Activated T-helper 1 cell treated with anti-CD3 and anti-CD28 coated beads, Interleukin-12 subunit alpha, Interleukin-12 subunit beta, Interleukin-2, Interleukin-4 antibody, amounts not matched to agents 30 ng/mL and 10 ng/mL and 1 ng/mL, durations not matched to agents 14 hours and 24 hours and 36 hours (primary cell): ENCODE data around the gene SPOCK1. TPM values are rescaled to one million over a fixed set of nuclear protein-coding genes. Genes with fewer than 3 reads are reported as not detected.

Experiments used
- DNase-seq: peaks from one replicate; pipeline ENCODE4 v3.0.0; 2021; ENCODE audit warnings: low spot score
- H3K27ac Mint-ChIP-seq: one replicate; pipeline ENCODE4 v1.8.0; 2021; ENCODE audit warnings: mild to moderate bottlenecking, mixed read lengths
- H3K27me3 Mint-ChIP-seq: one replicate; pipeline ENCODE4 v1.8.0; 2022; ENCODE audit warnings: mild to moderate bottlenecking, moderate library complexity, mixed read lengths; ENCODE audit not compliant: insufficient read depth
- H3K36me3 Mint-ChIP-seq: one replicate; pipeline ENCODE4 v1.8.0; 2021; ENCODE audit warnings: low read depth, mixed read lengths
- H3K4me1 Mint-ChIP-seq: one replicate; pipeline ENCODE4 v1.8.0; 2021; ENCODE audit warnings: low read depth, mixed read lengths
- H3K4me3 Mint-ChIP-seq: one replicate; pipeline ENCODE4 v1.8.0; 2021; ENCODE audit warnings: mild to moderate bottlenecking, moderate library complexity, mixed read lengths
- H3K9me3 Mint-ChIP-seq: one replicate; pipeline ENCODE4 v1.8.0; 2021; ENCODE audit warnings: mixed read lengths
- intact Hi-C: fragments of 100-400 bp; cut with micrococcal nuclease; formaldehyde crosslinking; loops from one replicate; pipeline ENCODE4 v1.15.1; 2024
- total RNA-seq: library from RNA; stranded (reverse); gene quantifications from 2 replicates; pipeline ENCODE4 v1.2.3, GENCODE V29; 2022

Gene SPOCK1
- total RNA-seq, 1 donor from 2014 or later, result not detected

GRCh38 chr5:137215261-137215660, 283.9 kb downstream of the SPOCK1 start:
- Mint-ChIP-seq H3K4me1 (no peaks in the 10 kb centered on the region), H3K27ac (no peak overlapping the region), H3K9me3 (no peaks in the 10 kb centered on the region), H3K4me3 (no peak overlapping the region), H3K36me3 (no peaks in the 10 kb centered on the region), H3K27me3 (peaks cover 5% of the 10 kb centered on the region)
- DNase-seq, result no peak
- intact Hi-C loops, result no loop called here

DNA sequence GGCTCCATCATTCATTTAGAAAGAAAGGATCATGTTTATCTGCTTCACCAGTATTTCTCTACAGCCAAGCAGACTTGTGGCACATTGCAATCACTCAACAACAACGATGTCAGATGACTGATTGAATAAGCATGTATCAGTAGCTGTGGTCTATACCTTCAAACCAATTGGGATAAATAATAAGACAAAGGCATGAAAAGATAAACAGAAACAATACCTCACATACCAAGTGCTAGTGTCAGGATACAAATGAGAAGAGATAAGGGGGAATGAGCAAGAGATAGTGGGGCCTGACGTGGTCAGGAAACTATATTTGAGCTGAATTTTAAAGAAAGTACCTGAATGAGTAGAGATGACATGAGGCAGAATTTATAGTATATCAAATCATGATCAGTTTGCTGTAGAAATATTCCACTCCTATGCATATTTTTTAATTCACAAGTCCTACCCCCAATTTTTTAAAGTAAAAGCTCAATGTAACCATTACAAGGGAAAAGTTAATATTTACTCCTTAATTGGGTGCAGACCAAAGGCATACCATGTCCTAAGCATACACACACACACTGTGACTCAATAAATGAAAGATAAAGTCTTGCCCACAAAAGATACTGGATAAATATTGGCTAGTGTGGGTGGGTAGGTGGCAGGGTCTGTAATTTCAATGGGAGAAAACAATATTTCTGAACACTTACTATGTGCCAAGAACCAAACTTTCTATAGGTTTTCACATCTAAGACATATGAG, 284.5 kb downstream of the SPOCK1 start:
- intact Hi-C loops, result no loop called here
- H3K27ac Mint-ChIP-seq, result no peak overlapping the region
- H3K4me3 Mint-ChIP-seq, result no peak overlapping the region
- H3K4me1 Mint-ChIP-seq, result no peaks in the 10 kb centered on the region
- no peak for DNase-seq
- no peaks in the 10 kb centered on the region for H3K36me3 Mint-ChIP-seq
- peaks cover 5% of the 10 kb centered on the region for H3K27me3 Mint-ChIP-seq
- H3K9me3 Mint-ChIP-seq, result no peaks in the 10 kb centered on the region

DNA sequence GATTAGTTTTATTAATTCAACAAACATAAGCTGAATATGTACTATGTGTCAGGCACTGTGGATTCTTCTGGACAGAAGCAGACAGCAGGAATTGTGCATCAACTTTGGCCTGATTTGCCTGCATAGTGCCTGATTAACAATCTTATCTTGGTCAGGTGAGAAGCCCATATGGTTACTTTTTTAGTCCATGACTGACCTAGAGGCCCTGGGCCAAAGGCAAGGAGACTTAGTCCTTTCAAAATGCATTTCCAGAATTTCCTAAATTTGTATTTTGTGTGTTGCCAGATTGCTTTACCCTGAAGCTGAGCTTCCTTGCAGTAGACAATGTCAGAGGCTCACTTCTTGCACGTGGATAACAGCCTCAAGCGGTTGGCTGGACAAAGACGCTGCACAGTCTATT, 286.7 kb downstream of the SPOCK1 start:
- no peak overlapping the region for H3K4me3 Mint-ChIP-seq
- no peak overlapping the region for H3K27ac Mint-ChIP-seq
- no peaks in the 10 kb centered on the region for H3K4me1 Mint-ChIP-seq
- H3K9me3 Mint-ChIP-seq, result no peaks in the 10 kb centered on the region
- intact Hi-C loops, result no loop called here
- DNase-seq, result no peak
- H3K27me3 Mint-ChIP-seq, result peaks cover 5% of the 10 kb centered on the region
- no peaks in the 10 kb centered on the region for H3K36me3 Mint-ChIP-seq

DNA sequence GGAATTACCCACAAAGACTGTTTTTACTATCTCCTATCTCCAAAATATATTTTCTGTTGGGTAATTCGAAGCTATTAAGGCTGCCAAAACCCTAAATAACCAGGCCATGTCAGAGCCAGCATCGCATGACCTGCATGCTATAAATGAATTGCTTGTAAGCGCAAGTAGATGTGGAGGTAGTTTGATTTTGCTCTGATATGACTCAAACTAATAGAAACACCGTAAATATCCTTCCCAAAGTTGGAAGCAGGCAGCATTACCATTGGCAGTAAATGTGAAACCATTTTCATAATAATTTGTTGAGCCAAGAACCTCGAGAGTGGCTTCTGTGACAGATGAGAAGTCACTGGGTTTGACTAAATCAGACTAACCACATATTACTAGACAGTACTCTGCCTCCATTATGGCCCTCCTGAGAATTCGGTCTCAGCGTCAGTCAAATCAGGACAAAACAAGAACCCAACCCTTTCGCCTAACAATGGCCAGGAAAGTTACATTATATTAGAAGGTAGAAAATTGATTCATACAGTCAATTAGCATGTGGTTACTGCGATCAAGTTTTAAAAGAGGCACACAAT, 289.8 kb downstream of the SPOCK1 start:
- peaks cover 5% of the 10 kb centered on the region for H3K9me3 Mint-ChIP-seq
- intact Hi-C loops, result no loop called here
- DNase-seq, result no peak
- no peak overlapping the region for H3K4me3 Mint-ChIP-seq
- H3K27ac Mint-ChIP-seq, result no peak overlapping the region
- H3K36me3 Mint-ChIP-seq, result no peaks in the 10 kb centered on the region
- no peaks in the 10 kb centered on the region for H3K27me3 Mint-ChIP-seq
- no peaks in the 10 kb centered on the region for H3K4me1 Mint-ChIP-seq

DNA sequence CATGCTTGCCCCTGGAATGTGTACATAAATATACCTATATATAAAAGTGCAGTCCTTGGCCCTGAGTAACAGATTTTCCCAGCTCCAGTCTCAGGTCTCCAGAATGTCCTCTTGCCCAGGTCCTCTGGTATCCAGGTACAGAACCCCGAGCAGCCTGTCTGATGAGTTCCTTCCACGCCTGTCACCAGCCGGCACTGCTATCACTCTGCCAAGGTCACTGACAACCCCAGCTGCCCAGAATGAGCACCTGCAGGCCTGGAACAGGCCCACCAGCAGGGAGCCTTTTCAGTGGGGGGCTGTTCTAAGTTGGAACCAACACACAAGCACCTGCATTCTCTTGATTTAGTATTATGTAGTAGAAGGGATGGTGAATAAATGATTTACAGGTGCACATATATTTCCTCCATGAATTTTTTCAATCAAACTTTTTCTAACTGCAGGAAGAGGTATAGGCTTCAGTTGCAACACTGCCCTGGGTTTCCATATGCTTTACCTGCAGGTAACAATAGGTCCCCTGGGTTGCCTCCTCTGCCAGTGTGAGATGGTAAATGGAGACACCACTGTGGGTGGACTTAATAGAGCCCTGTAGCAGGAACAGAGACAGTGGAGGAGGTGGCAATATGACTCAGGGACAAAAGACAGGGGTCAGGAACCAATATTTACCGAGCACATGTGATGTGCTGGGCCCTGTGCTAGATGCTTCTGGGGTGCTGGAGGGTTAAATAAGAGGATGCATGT, 291.9 kb downstream of the SPOCK1 start:
- peaks cover 5% of the 10 kb centered on the region for H3K9me3 Mint-ChIP-seq
- intact Hi-C loops, result no loop called here
- no peaks in the 10 kb centered on the region for H3K27me3 Mint-ChIP-seq
- DNase-seq, result no peak
- H3K27ac Mint-ChIP-seq, result no peak overlapping the region
- H3K36me3 Mint-ChIP-seq, result no peaks in the 10 kb centered on the region
- H3K4me3 Mint-ChIP-seq, result no peak overlapping the region
- no peaks in the 10 kb centered on the region for H3K4me1 Mint-ChIP-seq

DNA sequence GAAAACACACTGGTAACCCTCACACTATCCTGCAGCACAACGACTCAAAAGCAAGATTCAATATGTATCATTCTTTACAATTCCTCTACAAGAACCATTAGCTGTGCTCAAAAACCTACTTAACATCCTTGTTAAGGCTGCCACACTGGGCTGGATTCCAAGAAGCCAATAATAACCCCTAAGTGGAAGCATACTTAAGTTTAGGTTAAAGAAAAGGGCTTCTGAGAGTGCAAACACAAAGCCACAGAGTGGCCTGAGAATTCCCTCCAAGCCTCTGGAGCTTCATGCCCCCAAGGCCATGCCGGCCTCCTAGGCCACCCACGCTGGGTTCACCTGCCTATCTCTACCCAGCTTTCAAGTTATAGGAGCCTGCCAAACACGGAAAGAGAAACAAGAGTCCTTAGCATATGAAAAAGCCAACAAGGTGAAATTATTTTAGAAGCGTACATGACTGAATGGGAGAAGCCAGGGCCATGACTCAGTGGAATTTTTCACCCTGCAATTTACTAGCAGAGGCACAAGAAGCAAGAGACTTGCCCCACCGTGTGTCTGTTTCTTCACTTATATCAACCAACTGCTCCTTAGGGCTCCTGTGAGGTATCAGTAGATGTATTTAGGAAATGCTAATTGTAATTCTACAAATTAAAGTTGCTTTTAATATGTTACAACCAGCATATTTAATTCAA, 293.0 kb downstream of the SPOCK1 start:
- no peak for DNase-seq
- H3K27ac Mint-ChIP-seq, result no peak overlapping the region
- H3K4me1 Mint-ChIP-seq, result no peaks in the 10 kb centered on the region
- no peaks in the 10 kb centered on the region for H3K36me3 Mint-ChIP-seq
- H3K4me3 Mint-ChIP-seq, result no peak overlapping the region
- no peaks in the 10 kb centered on the region for H3K27me3 Mint-ChIP-seq
- intact Hi-C loops, result no loop called here
- peaks cover 5% of the 10 kb centered on the region for H3K9me3 Mint-ChIP-seq

DNA sequence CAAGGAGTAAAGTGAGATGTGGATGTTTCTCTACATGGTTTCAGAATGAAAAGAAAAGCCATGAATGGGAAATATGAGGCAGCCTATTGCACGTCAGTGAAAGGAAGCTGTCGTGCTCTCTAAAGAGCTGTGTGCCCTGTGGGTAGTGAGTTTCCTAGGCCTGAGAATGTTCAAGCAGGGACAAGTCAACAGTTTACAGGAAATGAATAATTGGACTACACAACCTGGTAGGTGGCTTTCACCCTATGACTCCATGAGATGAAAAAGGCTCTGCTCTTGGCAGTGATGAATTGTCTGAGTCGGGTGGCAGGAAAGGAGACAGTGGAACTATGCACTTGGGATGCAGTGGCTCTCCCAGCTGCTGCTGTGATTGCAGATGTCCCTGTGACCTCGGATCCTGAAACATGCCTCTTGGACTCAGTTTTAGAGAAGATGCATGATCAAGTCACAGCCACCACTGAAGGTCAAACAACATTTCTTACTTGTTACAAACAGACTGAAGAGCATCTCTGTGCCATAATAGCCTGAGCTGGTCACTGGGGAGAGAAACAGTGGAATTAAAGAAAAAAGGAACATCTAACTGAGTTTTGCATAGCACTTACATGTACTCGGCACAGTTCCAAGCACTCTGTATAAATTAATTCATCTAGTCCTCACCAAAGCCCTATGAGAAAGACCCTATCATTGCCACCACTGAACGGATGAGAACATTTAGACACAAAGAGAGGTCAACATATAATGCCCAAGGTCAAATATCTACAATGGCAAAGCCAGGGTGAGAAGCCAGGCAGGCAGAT, 293.7 kb downstream of the SPOCK1 start:
- Mint-ChIP-seq H3K4me1 (no peaks in the 10 kb centered on the region), H3K9me3 (peaks cover 5% of the 10 kb centered on the region), H3K27me3 (no peaks in the 10 kb centered on the region), H3K36me3 (no peaks in the 10 kb centered on the region), H3K27ac (no peak overlapping the region), H3K4me3 (no peak overlapping the region)
- intact Hi-C loops, result no loop called here
- no peak for DNase-seq

DNA sequence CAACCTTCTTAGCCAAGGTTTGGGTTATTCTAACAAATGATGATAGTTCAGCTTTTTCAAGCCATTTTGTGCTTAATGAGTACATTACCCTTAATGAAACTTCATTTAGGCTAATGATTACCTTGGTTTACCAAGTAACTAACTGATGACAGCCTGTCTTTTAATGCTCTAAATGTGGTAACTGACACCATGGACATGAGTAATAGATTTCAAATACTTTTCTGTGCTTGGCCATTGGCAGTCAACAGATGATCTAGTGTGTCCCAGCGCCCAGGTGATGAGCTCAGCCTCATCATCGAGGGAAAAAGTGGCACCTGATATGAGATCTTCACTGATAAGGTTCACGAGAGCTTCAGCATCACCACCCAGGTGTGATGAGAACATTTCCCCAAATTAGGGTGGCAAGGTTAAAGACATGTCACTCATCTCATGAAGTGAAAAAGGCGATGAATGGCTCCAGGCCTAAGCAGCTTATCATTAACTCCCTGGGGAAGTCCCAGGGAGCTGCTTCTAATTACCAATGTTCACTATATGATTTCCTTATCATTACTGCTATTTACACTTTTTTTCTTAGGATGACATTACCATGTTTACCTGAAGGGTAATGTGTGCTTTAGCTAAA, 296.0 kb downstream of the SPOCK1 start:
- Mint-ChIP-seq H3K4me3 (no peak overlapping the region), H3K4me1 (no peaks in the 10 kb centered on the region), H3K9me3 (peaks cover 5% of the 10 kb centered on the region), H3K27me3 (no peaks in the 10 kb centered on the region), H3K27ac (no peak overlapping the region), H3K36me3 (no peaks in the 10 kb centered on the region)
- intact Hi-C loops, result no loop called here
- DNase-seq, result no peak

DNA sequence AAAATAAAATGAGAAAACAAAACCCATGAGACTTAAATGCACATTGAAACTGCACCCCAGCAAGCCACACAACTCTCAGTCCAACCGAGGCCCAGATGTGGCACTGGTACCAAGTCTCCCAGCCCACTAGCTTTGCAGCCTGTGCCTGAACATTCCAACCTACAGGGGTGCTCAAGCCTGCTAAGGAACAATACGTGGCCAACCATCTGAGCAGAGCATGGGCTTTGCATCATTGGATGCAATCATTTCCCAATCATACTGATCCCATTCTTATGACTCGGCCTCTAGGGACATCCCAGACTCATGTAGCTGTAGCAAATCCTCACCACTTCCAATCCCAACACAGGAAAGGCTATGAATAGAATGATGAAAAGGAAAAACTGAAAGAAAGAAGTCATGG, 297.2 kb downstream of the SPOCK1 start:
- DNase-seq, result no peak
- Mint-ChIP-seq H3K9me3 (peaks cover 5% of the 10 kb centered on the region), H3K4me1 (no peaks in the 10 kb centered on the region), H3K27ac (no peak overlapping the region), H3K36me3 (no peaks in the 10 kb centered on the region), H3K27me3 (no peaks in the 10 kb centered on the region), H3K4me3 (no peak overlapping the region)
- intact Hi-C loops, result no loop called here

GRCh38 chr5:137200906-137201700, 298.0 kb downstream of the SPOCK1 start:
- Mint-ChIP-seq H3K4me1 (no peaks in the 10 kb centered on the region), H3K27me3 (no peaks in the 10 kb centered on the region), H3K9me3 (peaks cover 5% of the 10 kb centered on the region), H3K27ac (no peak overlapping the region), H3K4me3 (no peak overlapping the region), H3K36me3 (no peaks in the 10 kb centered on the region)
- no peak for DNase-seq
- intact Hi-C loops, result no loop called here

DNA sequence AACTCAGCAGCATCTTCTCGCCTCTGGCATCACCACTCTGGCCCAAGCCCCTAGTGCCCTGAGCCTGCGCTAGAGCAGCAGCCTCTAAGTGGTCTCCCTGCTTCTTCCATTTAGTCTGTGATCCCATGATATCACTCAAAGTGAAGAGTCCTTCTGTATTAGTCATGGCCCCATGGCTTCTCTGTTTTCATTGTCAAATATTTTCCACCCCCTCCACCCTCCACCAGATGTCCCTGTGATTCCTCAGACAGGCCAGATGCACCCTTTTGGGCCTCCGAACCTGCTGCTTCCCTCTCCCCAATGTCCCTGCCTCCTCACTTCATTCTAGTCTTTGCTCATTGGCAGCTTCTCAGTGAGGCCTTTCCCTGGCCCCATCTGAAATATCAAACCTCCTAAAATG, 299.2 kb downstream of the SPOCK1 start:
- Mint-ChIP-seq H3K4me3 (no peak overlapping the region), H3K27ac (no peak overlapping the region), H3K4me1 (no peaks in the 10 kb centered on the region), H3K27me3 (no peaks in the 10 kb centered on the region), H3K36me3 (no peaks in the 10 kb centered on the region), H3K9me3 (peaks cover 4% of the 10 kb centered on the region)
- DNase-seq, result no peak
- intact Hi-C loops, result no loop called here
